GM12801 (cell line): Measurements from ENCODE around the gene PDXDC1.

Source experiments
- CTCF ChIP-seq: IDR thresholded peaks from one replicate; pipeline ENCODE4 v1.5.1; 2011; ENCODE audit warnings: control low read depth; ENCODE audit not compliant: insufficient read length; ENCODE audit errors: extremely low read depth

Gene PDXDC1

GRCh38 chr16:15141586-15141985, 166.8 kb downstream of the PDXDC1 start:
- TF ChIP-seq CTCF, result no peak
